NCI-H2029 (cell line): ENCODE results near the gene NLRP1.

ENCODE experiments used
- DNase-seq: peaks from one replicate; lab custom pipeline; 2025; lab: John Stamatoyannopoulos, UW

NLRP1 gene

GRCh38 chr17:5478992-5479391 lies 105.3 kb downstream of the NLRP1 start:
- no peak for DNase-seq

GRCh38 chr17:5473906-5474305 lies 110.4 kb downstream of the NLRP1 start:
- no peak for DNase-seq

DNA sequence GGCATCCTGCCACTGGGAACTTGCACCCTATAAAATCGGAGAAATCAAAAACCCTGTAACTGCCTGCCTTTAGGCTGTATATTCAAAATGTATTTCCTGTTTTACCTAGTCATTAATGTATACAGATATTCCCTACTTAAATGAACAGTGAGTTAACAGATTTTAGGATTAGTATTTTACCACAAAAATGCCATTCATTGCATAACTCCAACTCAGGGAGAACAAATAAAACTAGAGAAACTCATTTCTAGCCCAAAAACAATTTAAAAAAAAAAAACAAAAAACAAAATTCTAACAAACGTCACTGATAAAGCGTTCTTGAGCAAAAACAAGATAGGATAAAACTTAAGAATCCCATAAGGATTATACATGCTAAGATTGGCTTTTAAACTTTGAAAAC lies 111.8 kb downstream of the NLRP1 start:
- DNase-seq, result no peak

- DNase-seq, result no peak
Measured at GRCh38 chr17:5468075-5468473, 116.2 kb downstream of the NLRP1 start.

GRCh38 chr17:5467416-5467815 lies 116.9 kb downstream of the NLRP1 start:
- no peak for DNase-seq

DNA sequence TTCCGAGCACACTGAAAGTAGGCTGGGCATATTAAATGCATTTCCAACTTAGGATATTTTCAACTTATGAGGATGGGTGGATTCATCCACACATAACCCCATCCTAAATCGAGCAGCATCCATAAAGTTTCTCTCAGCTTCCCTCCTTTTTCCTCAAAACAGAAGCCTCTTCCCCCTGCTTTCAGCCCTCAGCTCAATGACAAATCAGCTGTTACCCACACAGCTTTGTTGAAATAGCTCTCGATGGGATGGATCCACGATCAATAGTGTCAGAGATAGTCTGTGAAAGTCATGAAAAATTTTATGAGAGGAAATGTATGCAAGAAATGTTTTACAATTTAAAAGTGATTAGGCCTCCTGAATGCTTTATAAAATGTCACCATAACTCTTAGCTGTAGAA lies 118.0 kb downstream of the NLRP1 start:
- no peak for DNase-seq

GRCh38 chr17:5464717-5465507 lies 119.4 kb downstream of the NLRP1 start:
- no peak for DNase-seq
